Measurements from ENCODE around the gene PLIN5.

GRCh38 chr19:4505570-4506448 lies 29.2 kb downstream of the PLIN5 start:
- TF ChIP-seq, protein P1, sequence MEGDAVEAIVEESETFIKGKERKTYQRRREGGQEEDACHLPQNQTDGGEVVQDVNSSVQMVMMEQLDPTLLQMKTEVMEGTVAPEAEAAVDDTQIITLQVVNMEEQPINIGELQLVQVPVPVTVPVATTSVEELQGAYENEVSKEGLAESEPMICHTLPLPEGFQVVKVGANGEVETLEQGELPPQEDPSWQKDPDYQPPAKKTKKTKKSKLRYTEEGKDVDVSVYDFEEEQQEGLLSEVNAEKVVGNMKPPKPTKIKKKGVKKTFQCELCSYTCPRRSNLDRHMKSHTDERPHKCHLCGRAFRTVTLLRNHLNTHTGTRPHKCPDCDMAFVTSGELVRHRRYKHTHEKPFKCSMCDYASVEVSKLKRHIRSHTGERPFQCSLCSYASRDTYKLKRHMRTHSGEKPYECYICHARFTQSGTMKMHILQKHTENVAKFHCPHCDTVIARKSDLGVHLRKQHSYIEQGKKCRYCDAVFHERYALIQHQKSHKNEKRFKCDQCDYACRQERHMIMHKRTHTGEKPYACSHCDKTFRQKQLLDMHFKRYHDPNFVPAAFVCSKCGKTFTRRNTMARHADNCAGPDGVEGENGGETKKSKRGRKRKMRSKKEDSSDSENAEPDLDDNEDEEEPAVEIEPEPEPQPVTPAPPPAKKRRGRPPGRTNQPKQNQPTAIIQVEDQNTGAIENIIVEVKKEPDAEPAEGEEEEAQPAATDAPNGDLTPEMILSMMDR (IDR thresholded peaks at IDR 0.05), result no peak
- TF ChIP-seq POLR2A (IDR thresholded peaks at IDR 0.05), result no peak
- no peak for TF ChIP-seq EP300 (IDR thresholded peaks at IDR 0.05)

Data from tibial nerve (tissue), 4 donors.